Kidney (tissue), 14 donors: Measurements from ENCODE around the gene GLYATL3. TPM values are rescaled to one million over a fixed set of nuclear protein-coding genes. Genes with fewer than 3 reads are reported as not detected.

Experiments
- DNase-seq, 5 donors: peaks; one replicate each; pipeline ENCODE4 v3.0.0-alpha.2; 2013 to 2020
- FAIRE-seq: peaks from 2 replicates; lab custom pipeline; 2012; peaks lifted over from hg19 to GRCh38; lab: Jason Lieb, UNC
- H3K27ac ChIP-seq, 2 donors: one replicate each; pipeline ENCODE4 v1.7.0; 2013; ENCODE audit warnings: low read depth in 2 of 2, low read length in 2 of 2, inconsistent platforms in 1 of 2
- H3K27me3 ChIP-seq: one replicate; pipeline ENCODE4 v1.7.1; 2013; ENCODE audit warnings: low read length, inconsistent platforms; ENCODE audit not compliant: control insufficient read depth, insufficient read depth
- H3K36me3 ChIP-seq, 3 donors: one replicate each; pipeline versions ENCODE4 v1.7.0 to v1.7.1; 2013; ENCODE audit warnings: low read length in 3 of 3, control low read depth in 1 of 3, inconsistent platforms in 1 of 3; ENCODE audit not compliant: insufficient read depth in 3 of 3, control insufficient read depth in 2 of 3
- H3K4me1 ChIP-seq, 3 donors: one replicate each; pipeline versions ENCODE4 v1.7.0 to v1.7.1; 2013; ENCODE audit warnings: low read length in 3 of 3, inconsistent platforms in 1 of 3, low read depth in 1 of 3; ENCODE audit not compliant: control insufficient read depth in 2 of 3, insufficient read depth in 2 of 3
- H3K4me3 ChIP-seq, 3 donors: one replicate each; pipeline versions ENCODE4 v1.7.0 to v1.8.1; 2013; ENCODE audit warnings: low read length in 3 of 3, control low read depth in 1 of 3, inconsistent platforms in 1 of 3
- H3K9ac ChIP-seq, 3 donors: one replicate each; pipeline versions ENCODE4 v1.7.0 to v1.7.1; 2013; ENCODE audit warnings: low read length in 3 of 3, control low read depth in 1 of 3, inconsistent platforms in 1 of 3
- H3K9me3 ChIP-seq, 3 donors: one replicate each; pipeline versions ENCODE4 v1.7.0 to v1.7.1; 2013; ENCODE audit warnings: low read length in 3 of 3, control low read depth in 1 of 3, inconsistent platforms in 1 of 3; ENCODE audit not compliant: control insufficient read depth in 2 of 3, insufficient read depth in 1 of 3
- CTCF ChIP-seq: IDR thresholded peaks from 3 replicates; pipeline ENCODE4 v1.5.1; 2012; ENCODE audit warnings: mild to moderate bottlenecking, moderate library complexity, borderline replicate concordance; ENCODE audit not compliant: insufficient read depth; ENCODE audit errors: extremely low read depth
- intact Hi-C: fragments of 100-400 bp; cut with DNase I; formaldehyde crosslinking; loops from one replicate; pipeline ENCODE4 v1.11.1; 2022
- polyA plus RNA-seq: library from polyadenylated mRNA; stranded (reverse); fragments of 350-450 nt; fragmentation: Illumina TruSeq; extraction: RNeasy Lipid Tissue Mini Kit (QIAGEN cat#74804); gene quantifications from one replicate; pipeline ENCODE4 v1.2.3, GENCODE V29; 2014; ENCODE audit warnings: low read depth, low replicate concordance; ENCODE audit not compliant: insufficient read depth
- total RNA-seq: library from RNA; stranded (reverse); fragmentation: NEBNext Ultra II Directional; extraction: Animal tissue kit (Norgen Biotek cat#: 25700); gene quantifications from one replicate; pipeline ENCODE4 v1.2.1, GENCODE V29; 2021
- donor health status: control.
- donor health status: control.
- donor health status: control.
- donor health status: control.
- donor health status: control.
- donor health status: DM: yes; HTN: yes; CAD: no.
- donor health status: Normal renal cell carcinoma (clear cell type).

GLYATL3 gene
- total and polyA plus RNA-seq, 2 donors from 2014 or later = not detected

GRCh38 chr6:49523901-49524300, 24.2 kb downstream of the GLYATL3 start:
- FAIRE-seq = no peak
- no peak overlapping the region for H3K27ac ChIP-seq
- intact Hi-C loops = no loop called here

GRCh38 chr6:49524541-49524940, 24.8 kb downstream of the GLYATL3 start:
- Histone ChIP-seq H3K4me1 (no peaks in the 10 kb centered on the region), H3K4me3 (no peak overlapping the region), H3K27ac (no peak overlapping the region), H3K36me3 (no peaks in the 10 kb centered on the region), H3K9me3 (no peaks in the 10 kb centered on the region), H3K27me3 (no peaks in the 10 kb centered on the region), H3K9ac (no peak overlapping the region)
- no peak for DNase-seq
- TF ChIP-seq CTCF = no peak
- intact Hi-C loops = no loop called here
- no peak for FAIRE-seq

More at GRCh38 chr6:49523901-49524300, 24.2 kb downstream of the GLYATL3 start:
- Histone ChIP-seq H3K9ac (no peak overlapping the region), H3K9me3 (no peaks in the 10 kb centered on the region), H3K27me3 (no peaks in the 10 kb centered on the region), H3K4me1 (no peaks in the 10 kb centered on the region), H3K36me3 (no peaks in the 10 kb centered on the region), H3K4me3 (no peak overlapping the region)
- no peak for TF ChIP-seq CTCF
- no peak for DNase-seq

GRCh38 chr6:49526598-49526997, 26.9 kb downstream of the GLYATL3 start:
- H3K9ac ChIP-seq = no peak overlapping the region
- no peaks in the 10 kb centered on the region for H3K27me3 ChIP-seq
- H3K9me3 ChIP-seq = no peaks in the 10 kb centered on the region
- H3K27ac ChIP-seq = no peak overlapping the region
- no peaks in the 10 kb centered on the region for H3K4me1 ChIP-seq
- intact Hi-C loops = no loop called here
- TF ChIP-seq CTCF = no peak
- FAIRE-seq = no peak
- no peaks in the 10 kb centered on the region for H3K36me3 ChIP-seq
- no peak overlapping the region for H3K4me3 ChIP-seq
- DNase-seq = no peak

GRCh38 chr6:49527320-49527719, 27.6 kb downstream of the GLYATL3 start:
- Histone ChIP-seq H3K9ac (no peak overlapping the region), H3K27me3 (no peaks in the 10 kb centered on the region), H3K36me3 (no peaks in the 10 kb centered on the region), H3K4me3 (no peak overlapping the region), H3K27ac (no peak overlapping the region), H3K9me3 (no peaks in the 10 kb centered on the region), H3K4me1 (no peaks in the 10 kb centered on the region)
- TF ChIP-seq CTCF = no peak
- no peak for DNase-seq
- FAIRE-seq = no peak
- intact Hi-C loops = no loop called here
